ENCODE data around the gene GRB2.

Gene GRB2

DNA sequence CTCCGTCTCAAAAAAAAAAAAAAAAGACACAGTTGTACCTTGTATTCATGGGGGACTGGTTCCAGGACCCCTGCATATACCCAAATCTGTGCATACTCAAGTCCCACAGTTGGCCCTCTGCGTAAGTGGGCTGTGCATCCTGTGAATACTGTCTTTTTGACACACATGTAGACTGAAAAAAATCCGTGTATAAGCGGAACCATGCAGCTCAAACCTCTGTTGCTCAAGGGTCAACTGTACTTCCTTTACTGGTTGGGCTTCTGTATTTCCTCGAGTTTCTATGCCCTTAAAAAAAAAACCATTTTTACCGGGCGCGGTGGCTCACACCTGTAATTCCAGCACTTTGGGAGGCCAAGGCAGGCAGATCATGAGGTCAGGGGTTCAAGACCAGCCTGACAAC lies 52.3 kb downstream of the GRB2 start:
- Histone ChIP-seq H3K9ac (ENCODE audit: low read length) (no peak overlapping the region), H3K4me2 (ENCODE audit: low read length) (no peak overlapping the region), H3K4me3 (ENCODE audit: low read length) (no peak overlapping the region), H2AFZ (ENCODE audit: low read depth, low read length) (no peak overlapping the region), H3K27ac (ENCODE audit: low read length) (no peak overlapping the region), H4K20me1 (ENCODE audit: insufficient read depth, low read length) (peaks cover 97% of the 10 kb centered on the region), H3K79me2 (ENCODE audit: low read length) (peaks cover 98% of the 10 kb centered on the region), H3K4me1 (ENCODE audit: low read length) (peaks cover 26% of the 10 kb centered on the region), H3K9me3 (ENCODE audit: insufficient read depth, low read length) (no peaks in the 10 kb centered on the region), H3K36me3 (replicated peaks; ENCODE audit: low read depth, low read length) (peaks cover 22% of the 10 kb centered on the region), H3K27me3 (ENCODE audit: low read depth, low read length) (no peaks in the 10 kb centered on the region)
- TF ChIP-seq CTCF (IDR thresholded peaks at IDR 0.05; ENCODE audit: low read depth, low read length) (no peak), EZH2phosphoT487 (IDR thresholded peaks at IDR 0.05; ENCODE audit: low read depth) (no peak)

DNA sequence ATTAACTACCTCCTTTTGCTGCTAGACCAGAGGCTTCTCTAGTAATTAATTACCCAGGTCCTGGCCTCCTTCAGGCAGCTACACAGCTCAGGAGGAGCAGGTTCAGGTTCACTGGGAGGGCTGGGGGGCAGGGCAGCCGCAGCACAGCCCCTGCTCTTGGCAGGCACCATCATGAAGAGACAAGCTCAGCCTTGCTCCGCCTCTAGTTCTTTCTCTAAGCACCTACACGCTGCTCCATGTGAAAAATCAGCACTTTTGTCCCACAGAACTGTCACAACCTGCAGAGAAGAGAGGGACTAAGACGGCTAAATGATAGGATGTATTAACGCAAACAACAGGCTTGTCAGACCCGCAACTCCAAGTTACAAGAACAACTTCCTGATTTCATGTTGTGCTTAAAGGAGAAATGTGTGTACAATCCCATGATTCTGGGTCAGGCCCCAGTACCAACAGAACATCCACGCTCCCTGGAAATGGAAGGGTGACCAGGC lies 53.4 kb downstream of the GRB2 start:
- Histone ChIP-seq H3K36me3 (replicated peaks; ENCODE audit: low read depth, low read length) (peaks cover 20% of the 10 kb centered on the region), H4K20me1 (ENCODE audit: insufficient read depth, low read length) (peaks cover 97% of the 10 kb centered on the region), H3K27ac (ENCODE audit: low read length) (no peak overlapping the region), H2AFZ (ENCODE audit: low read depth, low read length) (no peak overlapping the region), H3K4me3 (ENCODE audit: low read length) (no peak overlapping the region), H3K4me2 (ENCODE audit: low read length) (no peak overlapping the region), H3K79me2 (ENCODE audit: low read length) (peaks cover 98% of the 10 kb centered on the region), H3K9me3 (ENCODE audit: insufficient read depth, low read length) (no peaks in the 10 kb centered on the region), H3K4me1 (ENCODE audit: low read length) (peaks cover 36% of the 10 kb centered on the region), H3K27me3 (ENCODE audit: low read depth, low read length) (no peaks in the 10 kb centered on the region), H3K9ac (ENCODE audit: low read length) (no peak overlapping the region)
- no peak for TF ChIP-seq EZH2phosphoT487 (IDR thresholded peaks at IDR 0.05; ENCODE audit: low read depth)
- no peak for TF ChIP-seq CTCF (IDR thresholded peaks at IDR 0.05; ENCODE audit: low read depth, low read length)

- Histone ChIP-seq H3K9me3 (ENCODE audit: insufficient read depth, low read length) (no peaks in the 10 kb centered on the region), H3K27me3 (ENCODE audit: low read depth, low read length) (no peaks in the 10 kb centered on the region), H4K20me1 (ENCODE audit: insufficient read depth, low read length) (peaks cover 97% of the 10 kb centered on the region), H3K79me2 (ENCODE audit: low read length) (peaks cover 98% of the 10 kb centered on the region), H2AFZ (ENCODE audit: low read depth, low read length) (no peak overlapping the region), H3K4me2 (ENCODE audit: low read length) (no peak overlapping the region), H3K27ac (ENCODE audit: low read length) (no peak overlapping the region), H3K36me3 (replicated peaks; ENCODE audit: low read depth, low read length) (peaks cover 10% of the 10 kb centered on the region), H3K9ac (ENCODE audit: low read length) (no peak overlapping the region), H3K4me3 (ENCODE audit: low read length) (no peak overlapping the region), H3K4me1 (ENCODE audit: low read length) (peaks cover 50% of the 10 kb centered on the region)
- TF ChIP-seq CTCF (IDR thresholded peaks at IDR 0.05; ENCODE audit: low read depth, low read length) = no peak
- no peak for TF ChIP-seq EZH2phosphoT487 (IDR thresholded peaks at IDR 0.05; ENCODE audit: low read depth)
These were observed 54.8 kb downstream of the GRB2 start for GRCh38 chr17:75350706-75351105.

DNA sequence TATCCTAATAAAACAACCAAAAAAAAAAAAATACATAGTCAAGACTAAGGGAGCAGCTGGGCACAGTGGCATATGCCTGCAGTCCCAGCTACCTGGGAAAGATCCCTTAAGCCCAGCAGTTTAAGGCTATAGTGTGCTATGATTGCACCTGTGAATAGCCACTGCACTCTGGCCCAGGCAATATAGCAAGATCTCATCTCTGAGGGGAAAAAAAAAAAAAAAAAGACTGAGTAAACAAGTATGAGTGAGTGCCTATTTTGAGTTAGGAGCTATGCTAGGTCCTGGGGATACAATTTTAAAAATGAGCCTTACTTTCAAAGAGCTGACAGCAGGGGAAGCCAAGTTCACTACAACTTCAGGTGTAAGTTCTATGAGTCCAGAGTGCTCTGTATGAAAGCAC lies 55.4 kb downstream of the GRB2 start:
- H3K4me2 ChIP-seq (ENCODE audit: low read length) = no peak overlapping the region
- peaks cover 56% of the 10 kb centered on the region for H3K4me1 ChIP-seq (ENCODE audit: low read length)
- H3K9me3 ChIP-seq (ENCODE audit: insufficient read depth, low read length) = peaks cover 3% of the 10 kb centered on the region; the same call in 1 of the 2 replicates
- H3K79me2 ChIP-seq (ENCODE audit: low read length) = peaks cover 97% of the 10 kb centered on the region
- no peaks in the 10 kb centered on the region for H3K27me3 ChIP-seq (ENCODE audit: low read depth, low read length)
- no peak overlapping the region for H3K9ac ChIP-seq (ENCODE audit: low read length)
- TF ChIP-seq EZH2phosphoT487 (IDR thresholded peaks at IDR 0.05; ENCODE audit: low read depth) (no peak), CTCF (IDR thresholded peaks at IDR 0.05; ENCODE audit: low read depth, low read length) (no peak)
- no peak overlapping the region for H3K4me3 ChIP-seq (ENCODE audit: low read length)
- no peak overlapping the region for H3K27ac ChIP-seq (ENCODE audit: low read length)
- peaks cover 8% of the 10 kb centered on the region for H3K36me3 ChIP-seq (replicated peaks; ENCODE audit: low read depth, low read length)
- H2AFZ ChIP-seq (ENCODE audit: low read depth, low read length) = no peak overlapping the region
- peaks cover 95% of the 10 kb centered on the region for H4K20me1 ChIP-seq (ENCODE audit: insufficient read depth, low read length)
